Fibroblast of lung (primary cell): Measurements from ENCODE around the gene SDK1. TPM values are rescaled to one million over a fixed set of nuclear protein-coding genes. Genes with fewer than 3 reads are reported as not detected.

Source experiments
- DNase-seq, 2 donors: peaks; one replicate each; pipeline versions ENCODE4 v3.0.0 to v3.0.0-alpha.2; 2010; ENCODE audit warnings: low read depth in 2 of 2
- H2AFZ ChIP-seq: 2 replicates; pipeline ENCODE4 v1.5.1; 2012; ENCODE audit warnings: low read length, control low read depth, inconsistent platforms
- H3K27ac ChIP-seq: 2 replicates; pipeline ENCODE4 v1.5.1; 2011; ENCODE audit warnings: low read length, control low read depth; ENCODE audit not compliant: insufficient read depth
- H3K27me3 ChIP-seq: 2 replicates; pipeline ENCODE4 v1.5.1; 2011; ENCODE audit warnings: mild to moderate bottlenecking, low read length; ENCODE audit not compliant: control insufficient read depth, insufficient read depth
- H3K36me3 ChIP-seq: 2 replicates; pipeline ENCODE4 v1.5.1; 2011; ENCODE audit warnings: low read length; ENCODE audit not compliant: control insufficient read depth, insufficient read depth
- H3K4me1 ChIP-seq: 2 replicates; pipeline ENCODE4 v1.5.1; 2011; ENCODE audit warnings: low read length; ENCODE audit not compliant: control insufficient read depth, insufficient read depth; ENCODE audit errors: extremely low read depth
- H3K4me2 ChIP-seq: 2 replicates; pipeline ENCODE4 v1.5.1; 2011; ENCODE audit warnings: low read length, control low read depth; ENCODE audit not compliant: insufficient read depth; ENCODE audit errors: extremely low read depth
- H3K4me3 ChIP-seq, 4 experiments: fragments of 200-600 bp in 1 of 4; sonication (generic) in 1 of 4; replicated peaks in 1 of 4; 2 replicates each; pipeline ENCODE4 v1.5.1; 2011 to 2016; ENCODE audit warnings: low read length in 4 of 4, low read depth in 3 of 4, mild to moderate bottlenecking in 3 of 4, control low read depth in 2 of 4, inconsistent platforms in 1 of 4, mixed read lengths in 1 of 4; ENCODE audit not compliant: insufficient read depth in 1 of 4; ENCODE audit errors: control extremely low read depth in 1 of 4
- H3K79me2 ChIP-seq: 2 replicates; pipeline ENCODE4 v1.5.1; 2012; ENCODE audit warnings: mild to moderate bottlenecking, low read length, inconsistent platforms; ENCODE audit not compliant: control insufficient read depth, insufficient read depth
- H3K9ac ChIP-seq: 2 replicates; pipeline ENCODE4 v1.5.1; 2011; ENCODE audit warnings: mild to moderate bottlenecking, low read length, control low read depth; ENCODE audit not compliant: insufficient read depth
- H3K9me3 ChIP-seq: 2 replicates; pipeline ENCODE4 v1.5.1; 2012; ENCODE audit warnings: low read depth, low read length; ENCODE audit not compliant: control insufficient read depth, insufficient read depth
- H4K20me1 ChIP-seq: 2 replicates; pipeline ENCODE4 v1.5.1; 2011; ENCODE audit warnings: low read length; ENCODE audit not compliant: control insufficient read depth, insufficient read depth; ENCODE audit errors: extremely low read depth
- CTCF ChIP-seq, 2 donors: IDR thresholded peaks in 1 of 2; conservative IDR thresholded peaks in 1 of 2; 1 replicate in 1 of 2; 2 replicates in 1 of 2; pipeline ENCODE4 v1.5.1; 2011 to 2012; ENCODE audit warnings: low read length in 2 of 2, control low read depth in 1 of 2, inconsistent platforms in 1 of 2, low read depth in 1 of 2, mild to moderate bottlenecking in 1 of 2
- EZH2 ChIP-seq: IDR thresholded peaks from 2 replicates; pipeline ENCODE4 v1.5.1; 2012; ENCODE audit warnings: low read length, control low read depth, mild to moderate bottlenecking; ENCODE audit errors: missing control alignments
- polyA plus RNA-seq, 2 donors: library from polyadenylated mRNA; depleted of rRNA in 1 of 2; stranded (reverse) in 1 of 2; unstranded in 1 of 2; fragments of >200 nt; gene quantifications; 2 replicates each; pipeline ENCODE4 v1.2.1, GENCODE V29; 2011 to 2012; ENCODE audit warnings: missing spikeins in 1 of 2
- total RNA-seq: library from RNA; depleted of rRNA; stranded (reverse); fragments of >200 nt; gene quantifications from 2 replicates; pipeline ENCODE4 v1.2.1, GENCODE V29; 2014

SDK1 gene
- total and polyA plus RNA-seq, 2 donors (not counting 1 experiment from before 2014, with no cell fraction given), result 1.0 to 8.6 TPM

- H3K9me3 ChIP-seq, result no peaks in the 10 kb centered on the region
Measured at GRCh38 chr7:3987426-3987927, 686.4 kb downstream of the SDK1 start.

GRCh38 chr7:3989723-3990122 lies 688.7 kb downstream of the SDK1 start:
- DNase-seq, result no peak

More at GRCh38 chr7:3987426-3987927, 686.4 kb downstream of the SDK1 start:
- Histone ChIP-seq H3K4me3 (no peak overlapping the region), H3K27me3 (no peaks in the 10 kb centered on the region), H3K4me2 (no peak overlapping the region), H3K36me3 (no peaks in the 10 kb centered on the region), H2AFZ (no peak overlapping the region), H3K4me1 (no peaks in the 10 kb centered on the region), H3K79me2 (no peaks in the 10 kb centered on the region), H3K27ac (no peak overlapping the region), H3K9ac (no peak overlapping the region), H4K20me1 (no peaks in the 10 kb centered on the region)
- no peak for DNase-seq
- TF ChIP-seq CTCF (conservative IDR thresholded peaks at IDR 0.05 in 1 of 2, IDR thresholded peaks at IDR 0.05 in 1 of 2; ENCODE audit: low read depth in 1 of 2, low read length in 2 of 2) (no peak), EZH2 (no peak)

GRCh38 chr7:3991731-3992231 lies 690.7 kb downstream of the SDK1 start:
- H3K4me1 ChIP-seq, result no peaks in the 10 kb centered on the region
- no peaks in the 10 kb centered on the region for H3K27me3 ChIP-seq
- no peaks in the 10 kb centered on the region for H3K36me3 ChIP-seq
- TF ChIP-seq CTCF (conservative IDR thresholded peaks at IDR 0.05 in 1 of 2, IDR thresholded peaks at IDR 0.05 in 1 of 2; ENCODE audit: low read depth in 1 of 2, low read length in 2 of 2) (no peak), EZH2 (no peak)
- no peaks in the 10 kb centered on the region for H4K20me1 ChIP-seq
- H2AFZ ChIP-seq, result no peak overlapping the region
- DNase-seq, result no peak
- no peaks in the 10 kb centered on the region for H3K9me3 ChIP-seq
- H3K79me2 ChIP-seq, result no peaks in the 10 kb centered on the region
- no peak overlapping the region for H3K4me2 ChIP-seq
- no peak overlapping the region for H3K4me3 ChIP-seq
- H3K9ac ChIP-seq, result no peak overlapping the region
- H3K27ac ChIP-seq, result no peak overlapping the region

More at GRCh38 chr7:3989723-3990122, 688.7 kb downstream of the SDK1 start:
- no peak for TF ChIP-seq EZH2
- TF ChIP-seq CTCF (conservative IDR thresholded peaks at IDR 0.05 in 1 of 2, IDR thresholded peaks at IDR 0.05 in 1 of 2; ENCODE audit: low read depth in 1 of 2, low read length in 2 of 2), result no peak
- H3K9me3 ChIP-seq, result no peaks in the 10 kb centered on the region
- H2AFZ ChIP-seq, result no peak overlapping the region
- H3K9ac ChIP-seq, result no peak overlapping the region
- H3K4me3 ChIP-seq, result no peak overlapping the region
- H3K79me2 ChIP-seq, result no peaks in the 10 kb centered on the region
- H3K27ac ChIP-seq, result no peak overlapping the region
- H3K4me1 ChIP-seq, result no peaks in the 10 kb centered on the region
- no peak overlapping the region for H3K4me2 ChIP-seq
- H4K20me1 ChIP-seq, result no peaks in the 10 kb centered on the region
- H3K27me3 ChIP-seq, result no peaks in the 10 kb centered on the region
- H3K36me3 ChIP-seq, result no peaks in the 10 kb centered on the region
